GM18907 (cell line): ENCODE data around the gene VARS1.
"Not testable (repeated sequence)": the region's sequence is repeated elsewhere in the genome, so short reads cannot be mapped to it uniquely, and the experiment has no call there.

Source experiments
- ATAC-seq: cut with Tn5 transposase; IDR thresholded peaks from one replicate; pipeline ENCODE4 v1.9.1; 2021; ENCODE audit warnings: mild to moderate bottlenecking, moderate library complexity; ENCODE audit not compliant: unreplicated experiment

VARS1 gene

GRCh38 chr6:31822036-31822821 is 26.7 kb upstream of the VARS1 start:
- peak; percentile 37 for ATAC-seq

- ATAC-seq: peak; percentile 43
Measured at GRCh38 chr6:31821301-31822035, 25.9 kb upstream of the VARS1 start.

GRCh38 chr6:31820399-31820798 is 24.8 kb upstream of the VARS1 start:
- not testable (repeated sequence) for ATAC-seq

GRCh38 chr6:31819871-31820299 is 24.3 kb upstream of the VARS1 start:
- no peak for ATAC-seq

GRCh38 chr6:31817929-31818511 is 22.5 kb upstream of the VARS1 start:
- not testable (repeated sequence) for ATAC-seq

- ATAC-seq: not testable (repeated sequence)
Measured at GRCh38 chr6:31817133-31817928, 21.8 kb upstream of the VARS1 start.

GRCh38 chr6:31815025-31815838 is 19.7 kb upstream of the VARS1 start, which contains the start of the genes HSPA1A and HSPA1L:
Gene HSPA1A, plus strand, starts transcription at chr6:31815543. Its CDS starts 214 bp downstream, at chr6:31815757.
Gene HSPA1L, minus strand, starts transcription at chr6:31815283. Its CDS starts 3,311 bp downstream, at chr6:31811972.
- peak; percentile 37 for ATAC-seq

GRCh38 chr6:31814677-31815024 is 19.1 kb upstream of the VARS1 start:
- no peak for ATAC-seq

- ATAC-seq: no peak
Measured at GRCh38 chr6:31813465-31813849, 17.9 kb upstream of the VARS1 start.

GRCh38 chr6:31811645-31812044 is 16.1 kb upstream of the VARS1 start:
- ATAC-seq: no peak

- ATAC-seq: not testable (repeated sequence)
Measured at GRCh38 chr6:31808599-31808998, 13.0 kb upstream of the VARS1 start.

GRCh38 chr6:31806470-31807272 is 11.1 kb upstream of the VARS1 start, which contains the start of gene LSM2:
Gene LSM2, minus strand, starts transcription at chr6:31806966. Its CDS starts 209 bp downstream, at chr6:31806757.
- ATAC-seq: peak; percentile 83

- ATAC-seq: peak; percentile 5
Measured at GRCh38 chr6:31805939-31806469, 10.5 kb upstream of the VARS1 start.

- not testable (repeated sequence) for ATAC-seq
Measured at GRCh38 chr6:31801031-31801927, 5.7 kb upstream of the VARS1 start.

GRCh38 chr6:31799781-31800180 is 4.2 kb upstream of the VARS1 start:
- ATAC-seq: no peak

GRCh38 chr6:31797588-31797987 is 2.0 kb upstream of the VARS1 start:
- no peak for ATAC-seq

- no peak for ATAC-seq
Measured at GRCh38 chr6:31796993-31797385, 1.4 kb upstream of the VARS1 start.
